Measurements from ENCODE around the gene SEMA6B. TPM values are rescaled to one million over a fixed set of nuclear protein-coding genes. Genes with fewer than 3 reads are reported as not detected.

Gene SEMA6B
- total and polyA plus RNA-seq, 2 donors (not counting 1 experiment from before 2014, with no cell fraction given) = 0.42 TPM; not detected in 1

DNA sequence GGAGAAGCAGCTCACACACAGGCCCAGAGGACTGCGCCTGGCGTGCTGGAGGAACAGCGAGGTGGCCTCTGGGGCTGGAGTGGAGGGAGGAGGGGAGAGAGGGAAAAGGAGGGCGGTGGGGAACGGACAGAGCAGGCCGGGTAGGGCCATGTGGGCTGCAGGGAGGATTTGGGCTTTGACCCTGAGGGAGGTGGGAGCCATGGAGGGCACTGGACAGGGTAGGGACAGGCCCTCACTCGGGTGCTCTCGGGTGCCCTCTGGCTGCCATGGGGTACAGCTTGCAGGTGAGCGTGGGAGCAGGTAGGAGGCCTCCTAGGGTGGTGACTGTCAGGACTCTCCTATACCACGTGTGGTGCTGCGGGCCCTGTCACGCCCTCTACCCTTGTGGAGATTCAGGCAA is 64.0 kb downstream of the SEMA6B start:
- H3K79me2 ChIP-seq (ENCODE audit: control insufficient read depth, insufficient read depth, low read length) = peaks cover 11% of the 10 kb centered on the region
- intact Hi-C loops (cut with micrococcal nuclease) = no loop called here
- Mint-ChIP-seq H3K9me3 (ENCODE audit: insufficient read depth) (no peaks in the 10 kb centered on the region), H3K4me3 (no peak overlapping the region), H3K4me1 (no peaks in the 10 kb centered on the region), H3K27me3 (no peaks in the 10 kb centered on the region), H3K27ac (no peak overlapping the region)
- no peak overlapping the region for H3K27ac ChIP-seq (ENCODE audit: low read length in 2 of 2)
- ChIA-PET CTCF (interaction anchor here (0.5 kb wide), 1 partner anchor 526 kb away, joined by 3 read pairs; no protein-coding TSS in a partner anchor), POLR2A (interaction anchor here (0.5 to 0.7 kb wide), 3 partner anchors 23 to 1220 kb away, joined by 4 to 7 read pairs (median 4); partner anchors contain the start of gene YJU2)
- no peak overlapping the region for H3K4me3 ChIP-seq (ENCODE audit: control extremely low read depth in 1 of 5, extremely low read depth in 1 of 5, insufficient read depth in 1 of 5, low read depth in 2 of 5, low read length in 4 of 5)
- H3K9me3 ChIP-seq (ENCODE audit: control extremely low read depth in 1 of 3, control insufficient read depth in 2 of 3, insufficient read depth in 1 of 3, low read length in 2 of 3) = no peaks in the 10 kb centered on the region
- ATAC-seq (ENCODE audit: low read depth) (no peak), DNase-seq (no peak)
- H3K4me2 ChIP-seq (replicated peaks; ENCODE audit: low read depth, low read length, poor library complexity, severe bottlenecking) = no peak overlapping the region
- TF ChIP-seq, protein P1, sequence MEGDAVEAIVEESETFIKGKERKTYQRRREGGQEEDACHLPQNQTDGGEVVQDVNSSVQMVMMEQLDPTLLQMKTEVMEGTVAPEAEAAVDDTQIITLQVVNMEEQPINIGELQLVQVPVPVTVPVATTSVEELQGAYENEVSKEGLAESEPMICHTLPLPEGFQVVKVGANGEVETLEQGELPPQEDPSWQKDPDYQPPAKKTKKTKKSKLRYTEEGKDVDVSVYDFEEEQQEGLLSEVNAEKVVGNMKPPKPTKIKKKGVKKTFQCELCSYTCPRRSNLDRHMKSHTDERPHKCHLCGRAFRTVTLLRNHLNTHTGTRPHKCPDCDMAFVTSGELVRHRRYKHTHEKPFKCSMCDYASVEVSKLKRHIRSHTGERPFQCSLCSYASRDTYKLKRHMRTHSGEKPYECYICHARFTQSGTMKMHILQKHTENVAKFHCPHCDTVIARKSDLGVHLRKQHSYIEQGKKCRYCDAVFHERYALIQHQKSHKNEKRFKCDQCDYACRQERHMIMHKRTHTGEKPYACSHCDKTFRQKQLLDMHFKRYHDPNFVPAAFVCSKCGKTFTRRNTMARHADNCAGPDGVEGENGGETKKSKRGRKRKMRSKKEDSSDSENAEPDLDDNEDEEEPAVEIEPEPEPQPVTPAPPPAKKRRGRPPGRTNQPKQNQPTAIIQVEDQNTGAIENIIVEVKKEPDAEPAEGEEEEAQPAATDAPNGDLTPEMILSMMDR (IDR thresholded peaks at IDR 0.05) = no peak
- no peak for TF ChIP-seq EZH2 (IDR thresholded peaks at IDR 0.05; ENCODE audit: borderline replicate concordance, insufficient read depth, low read depth, low read length, poor library complexity, severe bottlenecking)
- 99% methylated on average over 12 of the region's 12 CpGs for WGBS (ENCODE audit: insufficient coverage)
- H3K27me3 ChIP-seq (replicated peaks in 1 of 4; ENCODE audit: control extremely low read depth in 1 of 4, control insufficient read depth in 3 of 4, insufficient read depth in 4 of 4, low read length in 3 of 4) = no peaks in the 10 kb centered on the region
- no peak overlapping the region for H3K9ac ChIP-seq (ENCODE audit: low read length)
- peaks cover 5 to 42% of the 10 kb centered on the region in 2 experiments for H3K36me3 ChIP-seq (replicated peaks in 1 of 2; ENCODE audit: control extremely low read depth in 1 of 2, control insufficient read depth in 1 of 2, extremely low read depth in 1 of 2, insufficient read depth in 2 of 2, low read length in 1 of 2)
- no peaks in the 10 kb centered on the region for H3K4me1 ChIP-seq (ENCODE audit: control insufficient read depth in 2 of 2, insufficient read depth in 2 of 2, low read length in 2 of 2)
- H2AFZ ChIP-seq (ENCODE audit: insufficient read depth, low read depth, low read length, poor library complexity, severe bottlenecking) = no peak overlapping the region
- no peaks in the 10 kb centered on the region for H4K20me1 ChIP-seq (ENCODE audit: control insufficient read depth, insufficient read depth, low read length, poor library complexity, severe bottlenecking)

DNA sequence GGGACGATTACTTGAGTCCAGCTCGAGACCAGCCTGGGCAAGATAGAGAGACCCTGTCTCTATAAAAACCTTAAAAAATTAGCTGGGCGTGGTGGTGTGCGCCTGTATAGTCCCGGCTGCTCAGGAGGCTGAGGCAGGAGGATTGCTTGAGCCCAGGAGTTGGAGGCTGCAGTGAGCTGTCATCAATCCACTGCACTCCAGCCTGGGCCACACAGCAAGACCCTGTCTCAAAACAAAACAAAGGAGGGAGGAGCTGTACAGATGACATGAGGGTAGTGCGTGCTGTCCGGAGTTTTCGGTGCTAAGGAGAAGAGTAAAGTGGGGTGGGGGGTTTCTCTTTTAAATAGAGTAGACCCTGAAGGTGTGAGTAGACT is 64.8 kb downstream of the SEMA6B start:
- Histone ChIP-seq H3K36me3 (replicated peaks in 1 of 2; ENCODE audit: control extremely low read depth in 1 of 2, control insufficient read depth in 1 of 2, extremely low read depth in 1 of 2, insufficient read depth in 2 of 2, low read length in 1 of 2) (peaks cover 5 to 46% of the 10 kb centered on the region in 2 experiments), H2AFZ (ENCODE audit: insufficient read depth, low read depth, low read length, poor library complexity, severe bottlenecking) (no peak overlapping the region), H3K4me3 (ENCODE audit: control extremely low read depth in 1 of 5, extremely low read depth in 1 of 5, insufficient read depth in 1 of 5, low read depth in 2 of 5, low read length in 4 of 5) (no peak overlapping the region), H3K27ac (ENCODE audit: low read length in 2 of 2) (no peak overlapping the region), H3K9ac (ENCODE audit: low read length) (no peak overlapping the region), H3K79me2 (ENCODE audit: control insufficient read depth, insufficient read depth, low read length) (peaks cover 11% of the 10 kb centered on the region), H3K4me2 (replicated peaks; ENCODE audit: low read depth, low read length, poor library complexity, severe bottlenecking) (no peak overlapping the region), H3K27me3 (replicated peaks in 1 of 4; ENCODE audit: control extremely low read depth in 1 of 4, control insufficient read depth in 3 of 4, insufficient read depth in 4 of 4, low read length in 3 of 4) (no peaks in the 10 kb centered on the region), H4K20me1 (ENCODE audit: control insufficient read depth, insufficient read depth, low read length, poor library complexity, severe bottlenecking) (no peaks in the 10 kb centered on the region), H3K4me1 (ENCODE audit: control insufficient read depth in 2 of 2, insufficient read depth in 2 of 2, low read length in 2 of 2) (no peaks in the 10 kb centered on the region), H3K9me3 (ENCODE audit: control extremely low read depth in 1 of 3, control insufficient read depth in 2 of 3, insufficient read depth in 1 of 3, low read length in 2 of 3) (no peaks in the 10 kb centered on the region)
- Mint-ChIP-seq H3K4me3 (no peak overlapping the region), H3K27ac (no peak overlapping the region), H3K27me3 (no peaks in the 10 kb centered on the region), H3K9me3 (ENCODE audit: insufficient read depth) (no peaks in the 10 kb centered on the region), H3K4me1 (no peaks in the 10 kb centered on the region)
- ATAC-seq (ENCODE audit: low read depth) (no peak), DNase-seq (no peak)
- WGBS (ENCODE audit: insufficient coverage) = 95% methylated on average over 6 of the region's 8 CpGs
- ChIA-PET CTCF (no interaction called here), POLR2A (interaction anchor here (0.6 to 0.7 kb wide), 2 partner anchors 164 to 248 kb away, joined by 5 to 7 read pairs; partner anchors contain the start of gene YJU2)
- TF ChIP-seq EZH2 (IDR thresholded peaks at IDR 0.05; ENCODE audit: borderline replicate concordance, insufficient read depth, low read depth, low read length, poor library complexity, severe bottlenecking) = no peak
- TF ChIP-seq, protein P1 (IDR thresholded peaks at IDR 0.05) = no peak
- intact Hi-C loops (cut with micrococcal nuclease) = no loop called here

Data from B cell (primary cell).